Motor neuron (in vitro differentiated cells): Measurements from ENCODE around the gene WDR7. TPM values are rescaled to one million over a fixed set of nuclear protein-coding genes. Genes with fewer than 3 reads are reported as not detected.

Experiments used
- ATAC-seq, 8 experiments: fragments of 200-7000 bp; cut with Tn5 transposase; replicated peaks in 6 of 8; 2 replicates each; pipeline ENCODE4 v1.8.0; 2021; ENCODE audit warnings: mild to moderate bottlenecking in 8 of 8, moderate library complexity in 8 of 8
- H3K27ac ChIP-seq, 2 donors: fragments of 250-450 bp; sonication (Bioruptor Pico); 2 replicates each; pipeline ENCODE4 v1.9.0; 2021; ENCODE audit warnings: antibody characterized with exemption in 2 of 2, mild to moderate bottlenecking in 2 of 2, moderate library complexity in 1 of 2
- H3K4me1 ChIP-seq, 2 donors: fragments of 250-450 bp; sonication (Bioruptor Pico); replicated peaks in 1 of 2; 2 replicates each; pipeline ENCODE4 v1.6.1; 2021; ENCODE audit warnings: antibody characterized with exemption in 2 of 2, mild to moderate bottlenecking in 2 of 2, moderate library complexity in 1 of 2
- H3K4me3 ChIP-seq, 5 donors: fragments of 250-450 bp; sonication (Bioruptor Pico); 2 replicates each; pipeline ENCODE4 v1.9.0; 2021; ENCODE audit warnings: antibody characterized with exemption in 5 of 5, mild to moderate bottlenecking in 5 of 5, moderate library complexity in 4 of 5
- WGBS, 10 experiments: fragments of 450-650 bp; shearing (Covaris generic); methylation state at CpG; one replicate each; pipeline ENCODE4 v1.0.0; 2022; 5-methylcytosine and 5-hydroxymethylcytosine counted together
- in situ Hi-C, 9 experiments: fragments of 400-800 bp; cut with MboI; loops; one replicate each; pipeline ENCODE4 v1.15.0; 2021; ENCODE audit warnings: low sequenced_read_pairs in 9 of 9, low pct_unique_long_range_greater_than_20kb in 2 of 9; ENCODE audit not compliant: unreplicated experiment in 9 of 9
- total RNA-seq, 8 experiments: library from RNA; unstranded; fragments of 300-600 nt; gene quantifications; 2 replicates each; pipeline versions ENCODE4 v1.2.3 to v1.2.4, GENCODE V29; 2022

WDR7 gene
- total RNA-seq, 8 experiments from 2014 or later, result 12.2 to 24.5 (median 19.2) TPM

DNA sequence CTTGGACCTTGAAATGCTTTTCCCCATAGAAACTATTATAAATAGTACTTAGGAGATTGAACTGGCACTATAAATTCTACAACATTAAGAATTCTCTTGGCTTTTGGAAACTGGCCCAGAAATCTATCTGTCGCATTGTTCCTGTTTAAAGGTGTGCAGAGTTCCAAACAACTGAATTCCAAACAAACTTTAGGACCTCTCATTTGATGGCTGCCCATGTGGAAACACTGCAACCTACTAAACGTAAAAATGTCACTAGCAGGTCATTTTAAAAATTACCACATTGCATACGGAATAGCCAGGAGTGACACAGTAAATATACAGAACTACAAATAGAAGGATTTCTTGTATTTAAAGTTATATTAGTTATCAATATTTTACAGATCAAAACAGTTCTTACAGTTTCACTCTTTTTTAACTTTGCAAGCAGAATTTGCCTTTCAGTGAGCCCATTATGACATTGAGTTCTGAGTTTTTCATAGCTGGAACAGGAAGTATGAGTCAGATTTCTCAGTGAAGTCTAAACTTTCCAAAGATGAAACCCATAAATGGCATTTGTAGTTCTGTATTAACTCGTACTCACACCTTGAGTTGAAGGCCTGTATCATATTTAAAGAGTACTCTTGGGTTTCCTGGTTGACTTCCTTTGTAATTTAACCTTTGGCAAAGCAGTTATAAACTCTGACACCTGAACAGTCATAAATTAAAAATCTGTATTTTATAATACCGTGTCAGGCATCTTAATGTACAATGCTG, 353.4 kb downstream of the WDR7 start:
- Histone ChIP-seq H3K27ac (no peak overlapping the region), H3K4me1 (peaks cover 12 to 13% of the 10 kb centered on the region in 2 donors), H3K4me3 (no peak overlapping the region)
- WGBS, 10 experiments, result 59 to 100% (median 91%) methylated on average over 1 to 5 of the region's 5 CpGs
- in situ Hi-C loops, result no loop called here
- ATAC-seq, result peak in 1 of 8 experiments; percentile 60

DNA sequence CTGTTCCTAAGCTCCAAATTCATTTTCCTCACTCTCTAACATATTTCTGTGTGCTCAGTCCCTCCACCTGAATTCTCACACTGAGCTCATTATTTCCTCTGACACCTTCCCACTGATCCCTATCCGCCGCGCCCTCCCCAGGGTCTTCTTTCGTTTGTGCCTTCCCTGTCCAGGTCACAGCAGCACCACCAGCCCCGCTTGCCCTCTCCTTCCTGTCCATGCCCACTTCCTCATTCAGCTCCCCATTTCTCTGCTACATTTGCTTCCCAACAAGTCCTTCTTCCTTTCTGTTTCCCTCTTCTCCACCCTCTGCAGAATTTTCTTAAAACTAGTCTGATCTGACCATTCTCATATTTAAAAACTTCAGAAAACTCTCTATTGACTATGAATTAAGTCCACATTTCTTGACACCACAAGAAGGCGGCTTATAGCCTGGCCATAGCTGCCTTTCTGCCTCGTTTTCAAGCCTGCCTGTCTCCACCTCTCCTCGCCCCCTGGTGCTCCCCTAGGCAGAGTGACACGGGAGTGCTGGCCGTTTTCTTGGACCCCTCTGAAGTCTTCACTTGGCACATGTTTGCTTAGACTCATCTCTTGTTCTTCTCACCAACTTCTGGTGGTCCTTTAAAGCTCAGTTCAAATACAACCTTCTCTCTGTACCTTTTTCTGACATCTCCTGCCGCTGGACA, 357.0 kb downstream of the WDR7 start:
- 79 to 100% (median 89%) methylated on average over 3 to 11 of the region's 11 CpGs for WGBS, 10 experiments
- H3K4me1 ChIP-seq, result no peaks in the 10 kb centered on the region
- no peak overlapping the region for H3K27ac ChIP-seq
- in situ Hi-C loops, result no loop called here
- no peak overlapping the region for H3K4me3 ChIP-seq
- ATAC-seq, result no peak

DNA sequence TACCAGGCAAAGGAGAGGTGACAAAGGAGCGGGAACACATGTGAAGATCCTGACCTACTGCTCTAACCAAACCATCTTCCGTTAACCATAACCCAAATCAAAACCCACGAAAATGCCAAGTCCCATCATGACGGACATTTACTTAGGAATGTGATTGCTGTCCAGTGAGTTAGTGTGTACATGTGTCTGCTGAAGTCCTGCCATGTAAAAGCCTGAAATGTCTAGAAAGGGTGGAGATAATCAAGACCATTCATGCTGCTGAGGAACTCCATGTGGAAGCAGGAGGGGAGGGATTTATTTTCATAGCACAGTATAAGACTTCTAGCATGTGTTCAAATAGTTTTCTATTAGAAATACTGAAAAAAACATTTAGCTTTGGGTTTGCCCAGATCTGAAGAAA, 358.7 kb downstream of the WDR7 start:
- in situ Hi-C loops, result no loop called here
- H3K27ac ChIP-seq, result no peak overlapping the region
- 20 to 100% (median 98%) methylated on average over 1 to 4 of the region's 4 CpGs; no CpG with 5 or more reads in 2 of the 10 experiments for WGBS, 10 experiments
- ATAC-seq, result peak in 2 of 8 experiments; percentile 52 to 70
- H3K4me3 ChIP-seq, result no peak overlapping the region
- H3K4me1 ChIP-seq, result peaks cover 1 to 2% of the 10 kb centered on the region in 2 donors

DNA sequence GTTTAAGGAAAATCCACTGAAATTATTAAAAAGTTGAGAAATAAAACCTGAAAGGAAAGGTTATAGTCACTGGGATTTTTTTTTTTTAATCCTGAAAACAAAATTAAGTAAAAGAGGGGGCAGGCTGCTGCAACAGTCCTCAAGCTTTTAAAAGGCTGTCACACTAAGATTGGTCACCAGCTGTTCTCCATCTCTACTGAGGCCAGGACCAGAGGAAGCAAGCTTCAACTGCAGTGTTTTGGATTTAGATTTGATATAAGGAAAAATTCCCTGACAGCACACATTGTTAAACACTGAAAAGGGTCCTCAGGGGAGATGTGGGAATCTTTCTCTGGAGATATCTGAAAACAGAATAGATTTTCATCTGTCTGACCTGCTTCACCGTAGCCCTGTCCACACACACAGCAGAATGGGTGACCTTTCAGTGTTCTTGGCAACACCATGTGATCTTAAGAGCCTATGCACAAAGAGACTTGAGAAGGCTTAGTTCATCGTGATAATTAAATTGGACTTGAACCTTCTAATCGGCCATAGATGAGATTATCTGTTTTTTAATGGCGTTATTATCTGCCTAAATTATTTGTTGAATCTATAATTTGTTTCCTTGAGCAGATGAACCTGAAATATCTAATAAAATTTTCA, 363.7 kb downstream of the WDR7 start:
- Histone ChIP-seq H3K4me3 (no peak overlapping the region), H3K4me1 (peaks cover 23% of the 10 kb centered on the region in 2 donors), H3K27ac (peak overlapping the region in 1 of 2 donors; percentile 40)
- peak in 3 of 8 experiments; percentile 49 to 72 (median 69) for ATAC-seq
- in situ Hi-C loops, result no loop called here
- 0 to 98% (median 61%) methylated on average over 1 to 4 of the region's 4 CpGs; no CpG with 5 or more reads in 2 of the 10 experiments for WGBS, 10 experiments

DNA sequence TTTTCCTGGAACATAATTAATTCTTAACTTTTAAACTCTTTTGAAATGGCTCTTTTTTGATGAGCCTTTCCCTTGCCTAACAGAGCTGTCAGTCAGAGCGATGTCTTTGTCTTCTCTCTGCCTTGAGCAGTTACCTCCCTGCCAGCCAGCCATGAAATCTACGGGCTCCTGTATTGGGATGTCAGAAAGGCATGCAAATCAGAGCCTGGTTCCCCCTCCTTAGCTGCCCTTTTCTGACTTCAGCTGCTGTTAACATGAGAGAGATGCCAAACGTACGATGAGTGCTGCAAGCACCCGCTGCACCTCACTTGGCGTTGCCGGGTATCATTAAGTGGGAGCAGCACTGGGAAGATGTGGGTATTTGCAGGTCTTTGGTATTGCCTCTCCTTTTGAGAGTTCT, 364.3 kb downstream of the WDR7 start:
- in situ Hi-C loops, result no loop called here
- Histone ChIP-seq H3K4me1 (peaks cover 23 to 24% of the 10 kb centered on the region in 2 donors), H3K4me3 (no peak overlapping the region), H3K27ac (no peak overlapping the region)
- peak in 2 of 8 experiments; percentile 7 to 34 for ATAC-seq
- 20 to 100% (median 79%) methylated on average over 1 to 6 of the region's 7 CpGs; no CpG with 5 or more reads in 1 of the 10 experiments for WGBS, 10 experiments

DNA sequence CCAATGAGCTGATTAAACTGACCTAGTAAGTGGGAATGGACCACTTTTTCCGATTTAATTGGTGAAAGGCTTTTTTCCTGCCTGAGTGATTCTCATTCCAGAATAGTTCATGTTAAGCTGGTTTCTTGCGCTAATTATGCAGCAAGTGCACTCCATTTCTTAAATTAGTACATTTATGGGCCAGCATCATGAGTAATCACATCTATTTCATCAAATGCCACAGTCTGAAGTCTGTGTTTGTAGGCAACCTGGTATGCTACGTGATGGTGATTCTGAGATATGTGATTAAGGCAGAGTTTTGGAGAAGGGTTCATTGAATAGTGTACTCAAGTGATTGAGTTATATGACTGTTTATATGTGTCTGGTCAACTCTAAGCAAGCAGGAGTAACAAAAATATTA, 367.7 kb downstream of the WDR7 start:
- in situ Hi-C loops, result no loop called here
- 50 to 100% (median 100%) methylated on average over 1 to 3 of the region's 3 CpGs; no CpG with 5 or more reads in 1 of the 10 experiments for WGBS, 10 experiments
- no peak overlapping the region for H3K27ac ChIP-seq

DNA sequence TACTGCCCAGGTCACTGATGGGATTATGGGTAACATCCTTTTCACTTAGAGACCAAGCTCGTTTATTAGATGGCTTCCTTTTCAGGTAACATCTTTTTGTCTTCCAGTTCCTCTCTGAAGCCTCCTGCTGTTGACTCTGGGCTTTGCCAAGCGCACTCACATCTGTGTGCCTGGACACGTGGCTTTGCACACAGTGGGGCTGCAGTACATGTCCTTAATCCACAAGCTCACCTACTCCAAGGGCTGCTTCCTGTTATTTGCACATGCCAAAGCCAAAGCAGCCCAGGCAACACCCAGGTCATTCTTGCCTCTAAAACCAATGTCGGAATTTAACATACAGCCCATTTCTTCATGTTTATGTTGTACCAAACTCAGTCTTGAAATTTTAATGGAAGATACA, 371.6 kb downstream of the WDR7 start:
- ATAC-seq, result no peak
- in situ Hi-C loops, result no loop called here
- Histone ChIP-seq H3K27ac (no peak overlapping the region), H3K4me3 (no peak overlapping the region), H3K4me1 (peaks cover 21 to 34% of the 10 kb centered on the region in 2 donors)
- WGBS, 10 experiments, result 52 to 100% (median 93%) methylated on average over 1 to 4 of the region's 4 CpGs; no CpG with 5 or more reads in 1 of the 10 experiments

More for the DNA sequence above, 367.7 kb downstream of the WDR7 start:
- Histone ChIP-seq H3K4me1 (peaks cover 23 to 24% of the 10 kb centered on the region in 2 donors), H3K4me3 (no peak overlapping the region)
- ATAC-seq, result peak in 3 of 8 experiments; percentile 18 to 65 (median 53)

DNA sequence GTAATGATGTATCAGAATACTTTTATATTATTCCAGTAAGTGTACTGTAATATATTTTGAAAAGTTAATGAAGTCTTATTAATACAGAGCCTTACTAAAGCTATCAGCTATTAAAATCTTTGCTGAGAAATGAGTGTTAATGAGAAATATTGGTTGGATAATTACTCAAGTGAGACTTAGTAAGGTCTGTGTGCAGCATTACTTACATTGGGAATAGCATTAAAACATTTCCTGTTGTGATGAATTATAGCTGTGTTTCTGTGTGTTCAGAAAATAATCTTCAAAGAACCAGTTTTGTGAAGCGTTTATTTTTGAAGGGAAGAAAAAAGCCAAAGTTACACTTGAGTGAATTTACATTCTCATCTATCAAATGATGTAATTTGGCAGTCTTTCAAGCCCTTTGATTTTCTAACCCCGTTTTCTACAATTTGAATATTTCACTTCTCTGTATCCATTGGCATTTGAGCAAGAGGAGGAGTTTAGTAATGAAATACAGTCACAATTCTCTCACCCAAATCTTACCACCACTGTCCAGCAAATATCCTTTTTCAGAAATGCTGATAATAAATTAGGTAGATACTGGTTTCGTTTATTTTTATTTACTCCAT, 372.2 kb downstream of the WDR7 start:
- ATAC-seq, result peak in 2 of 8 experiments; percentile 9 to 26
- no peak overlapping the region for H3K27ac ChIP-seq
- H3K4me1 ChIP-seq, result peaks cover 20 to 34% of the 10 kb centered on the region in 2 donors
- in situ Hi-C loops, result no loop called here
- H3K4me3 ChIP-seq, result no peak overlapping the region
- WGBS, 10 experiments, result 16 to 63% (median 45%) methylated on average over 2 to 3 of the region's 3 CpGs; no CpG with 5 or more reads in 1 of the 10 experiments

DNA sequence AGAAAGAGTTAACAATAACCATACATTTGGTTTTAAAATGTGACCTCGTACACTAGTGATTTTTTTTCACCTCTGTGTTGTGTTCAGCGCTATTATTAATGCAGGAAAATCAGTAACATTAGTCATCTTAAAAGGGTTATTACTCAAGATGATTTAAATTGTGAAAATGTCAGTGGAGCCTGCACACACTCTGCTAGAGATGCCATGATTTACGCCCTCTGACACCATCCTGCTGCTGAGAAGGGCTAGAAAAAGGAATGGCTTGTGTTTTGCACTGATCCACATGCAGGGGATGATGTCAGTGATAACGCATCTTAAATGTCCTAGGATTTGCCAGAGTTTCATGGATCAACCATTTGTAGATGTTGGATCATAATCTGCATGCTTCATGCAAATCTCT, 374.4 kb downstream of the WDR7 start:
- in situ Hi-C loops, result no loop called here
- ATAC-seq, result peak in 7 of 8 experiments; percentile 31 to 99 (median 99)
- Histone ChIP-seq H3K4me1 (peaks cover 20 to 42% of the 10 kb centered on the region in 2 donors), H3K27ac (peak overlapping the region in 1 of 2 donors; percentile 45), H3K4me3 (no peak overlapping the region)
- WGBS, 10 experiments, result 20 to 92% (median 42%) methylated on average over 1 to 4 of the region's 4 CpGs; no CpG with 5 or more reads in 1 of the 10 experiments

DNA sequence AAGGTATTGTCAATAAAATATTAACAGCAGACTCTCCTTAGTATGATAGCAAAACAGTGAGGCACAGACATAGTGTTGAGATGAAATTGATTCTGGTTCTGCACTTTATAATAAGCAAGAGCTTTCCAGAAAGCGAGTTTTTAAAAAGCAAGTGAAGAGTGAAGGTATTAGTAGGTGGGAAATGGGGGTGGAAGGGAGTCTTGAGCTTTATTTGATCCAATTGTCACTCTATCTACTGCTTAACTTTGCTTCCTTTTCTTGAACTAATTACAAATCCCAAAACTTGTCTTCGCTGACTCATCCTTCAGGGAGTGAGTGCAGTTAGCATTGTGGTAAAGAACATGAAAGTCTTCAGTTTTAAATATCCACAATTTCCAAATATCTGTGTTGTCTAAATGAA, 375.2 kb downstream of the WDR7 start:
- in situ Hi-C loops, result no loop called here
- 83 to 100% (median 100%) methylated on average over 1 to 2 of the region's 2 CpGs for whole genome bisulfite sequencing, 10 experiments
- H3K4me3 ChIP-seq, result no peak overlapping the region
- no peak for ATAC-seq
- peaks cover 20 to 47% of the 10 kb centered on the region in 2 donors for H3K4me1 ChIP-seq
- peak overlapping the region; percentile 2 to 45 for H3K27ac ChIP-seq

DNA sequence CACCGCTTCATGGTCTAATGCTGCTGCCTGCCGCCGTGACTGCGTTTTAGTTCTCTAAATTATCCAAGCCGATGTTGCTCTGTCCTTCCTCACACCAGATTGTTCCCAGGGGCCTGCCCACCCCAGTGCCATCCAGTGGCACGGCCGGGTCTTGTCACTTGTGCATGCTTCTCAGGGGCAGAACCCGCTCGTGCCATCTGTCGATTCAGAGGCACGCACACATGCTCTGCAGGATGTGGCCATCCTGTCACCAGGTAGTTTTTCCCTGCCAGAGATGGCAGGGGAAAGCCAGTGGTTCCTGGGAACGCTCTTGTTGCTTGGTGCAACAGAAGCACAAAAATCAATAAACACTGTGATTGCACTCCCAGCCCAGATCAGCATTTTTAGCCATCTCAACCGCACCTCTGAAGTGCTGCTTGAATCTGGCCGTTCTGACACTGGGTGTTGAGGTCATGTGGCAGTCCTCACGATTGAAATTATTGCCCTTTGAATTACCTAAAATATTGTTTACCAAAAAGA, 376.1 kb downstream of the WDR7 start:
- Histone ChIP-seq H3K4me3 (no peak overlapping the region), H3K4me1 (peaks cover 20 to 50% of the 10 kb centered on the region in 2 donors), H3K27ac (peak overlapping the region; percentile 15 to 36)
- no peak for ATAC-seq
- in situ Hi-C loops, result no loop called here
- 75 to 98% (median 91%) methylated on average over 3 to 13 of the region's 15 CpGs; no CpG with 5 or more reads in 3 of the 10 experiments for WGBS, 10 experiments

DNA sequence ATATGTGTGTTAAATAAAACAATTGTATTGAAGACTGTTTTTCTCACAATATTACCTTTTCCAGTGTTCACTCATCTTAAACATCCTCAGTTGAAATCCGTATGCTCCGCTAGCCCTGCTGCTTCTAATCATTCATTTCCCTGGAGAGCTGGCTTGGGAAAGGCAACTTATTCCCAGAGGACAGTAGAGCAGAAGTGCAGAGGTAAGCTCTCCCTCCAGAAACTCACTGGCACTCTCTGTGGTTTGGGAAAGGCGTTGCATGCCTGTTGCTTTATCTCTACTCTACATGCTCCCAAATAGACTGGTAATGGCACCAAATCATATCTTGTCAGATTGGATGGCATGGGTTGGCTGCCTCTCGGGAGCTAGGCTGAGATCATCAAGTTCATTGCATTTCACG, 378.6 kb downstream of the WDR7 start:
- peak in 6 of 8 experiments; percentile 14 to 65 (median 42) for ATAC-seq
- H3K4me3 ChIP-seq, result no peak overlapping the region
- 79 to 100% (median 90%) methylated on average over 1 to 5 of the region's 5 CpGs for WGBS, 10 experiments
- peaks cover 20 to 49% of the 10 kb centered on the region in 2 donors for H3K4me1 ChIP-seq
- H3K27ac ChIP-seq, result no peak overlapping the region
- in situ Hi-C loops, result no loop called here
